KBM-7 (cell line): ENCODE data around the gene SYNPO.

ENCODE experiments used
- DNase-seq: peaks from one replicate; pipeline ENCODE4 v3.0.0-alpha.2; 2015
- in situ Hi-C: fragments of 300-500 bp; cut with MboI; formaldehyde crosslinking; loops from 2 replicates; pipeline ENCODE4 v1.14.3; 2020; ENCODE audit warnings: low sequenced_read_pairs, low pct_unique_long_range_greater_than_20kb, mixed read lengths

SYNPO gene

GRCh38 chr5:150651924-150652671 lies 11.6 kb downstream of the SYNPO start:
- DNase-seq = no peak
- in situ Hi-C loops = loop anchor here (10.0 kb wide), 1 partner anchor 87 kb away; no protein-coding TSS in a partner anchor

- DNase-seq = no peak
- in situ Hi-C loops = loop anchor here (10.0 kb wide), 1 partner anchor 88 kb away; no protein-coding TSS in a partner anchor
Observed at GRCh38 chr5:150653145-150653761, 12.8 kb downstream of the SYNPO start.

DNA sequence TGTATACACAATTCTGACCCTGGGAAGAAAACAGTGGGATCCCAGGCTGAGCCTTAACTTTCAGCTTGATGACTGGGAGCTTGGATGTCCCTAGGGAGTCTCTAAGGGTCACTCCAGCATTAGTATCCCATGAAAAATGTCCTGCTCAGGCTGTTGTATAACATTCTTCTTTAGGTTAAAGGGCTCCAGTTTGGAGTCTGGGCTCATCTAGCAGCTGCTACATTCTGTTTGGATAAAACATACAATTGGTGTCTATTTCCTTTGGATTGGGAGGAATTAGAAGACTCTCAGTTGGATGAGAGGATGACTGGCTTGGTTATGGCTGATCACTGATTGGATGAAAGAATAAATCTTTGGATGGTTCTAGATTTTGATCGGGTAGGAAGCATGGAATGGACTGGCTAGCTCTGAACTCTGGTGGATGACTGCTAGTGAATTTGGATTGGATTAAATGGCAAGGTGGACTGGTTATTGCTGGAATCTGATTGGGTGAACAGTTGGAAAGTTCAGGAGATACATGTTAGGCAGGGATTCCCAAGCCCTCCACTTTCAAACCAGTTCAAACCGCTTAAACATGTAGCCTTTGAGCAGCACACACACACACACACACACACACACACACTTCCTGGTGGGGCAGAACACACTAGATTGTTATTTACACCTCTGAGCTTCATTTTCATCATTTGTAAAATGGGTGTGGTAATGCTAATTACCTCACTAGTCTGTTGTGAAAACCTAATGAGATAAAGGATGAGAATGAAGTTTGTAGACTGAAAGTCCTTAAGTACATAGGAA lies 13.5 kb downstream of the SYNPO start:
- in situ Hi-C loops = loop anchor here (10.0 kb wide), 1 partner anchor 89 kb away; no protein-coding TSS in a partner anchor
- DNase-seq = no peak

GRCh38 chr5:150655221-150655620 lies 14.8 kb downstream of the SYNPO start:
- in situ Hi-C loops = loop anchor here (10.0 kb wide), 1 partner anchor 90 kb away; no protein-coding TSS in a partner anchor
- no peak for DNase-seq

- peak; percentile 88 for DNase-seq
- in situ Hi-C loops = loop anchor here (10.0 kb wide), 1 partner anchor 92 kb away; no protein-coding TSS in a partner anchor
Observed at GRCh38 chr5:150656191-150657132, 16.0 kb downstream of the SYNPO start.

DNA sequence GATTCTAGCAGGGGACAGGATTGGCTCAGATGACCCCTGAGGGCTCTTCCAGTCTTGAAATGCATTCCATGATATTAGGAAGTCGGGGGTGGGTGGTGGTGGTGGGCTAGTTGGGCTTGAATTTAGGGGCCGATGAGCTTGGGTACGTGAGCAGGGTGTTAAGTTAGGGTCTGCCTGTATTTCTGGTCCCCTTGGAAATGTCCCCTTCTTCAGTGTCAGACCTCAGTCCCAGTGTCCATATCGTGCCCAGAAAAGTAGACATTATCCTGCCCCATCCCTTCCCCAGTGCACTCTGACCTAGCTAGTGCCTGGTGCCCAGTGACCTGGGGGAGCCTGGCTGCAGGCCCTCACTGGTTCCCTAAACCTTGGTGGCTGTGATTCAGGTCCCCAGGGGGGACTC lies 17.7 kb downstream of the SYNPO start:
- in situ Hi-C loops = loop anchor here (10.0 kb wide), 1 partner anchor 93 kb away; no protein-coding TSS in a partner anchor
- no peak for DNase-seq

DNA sequence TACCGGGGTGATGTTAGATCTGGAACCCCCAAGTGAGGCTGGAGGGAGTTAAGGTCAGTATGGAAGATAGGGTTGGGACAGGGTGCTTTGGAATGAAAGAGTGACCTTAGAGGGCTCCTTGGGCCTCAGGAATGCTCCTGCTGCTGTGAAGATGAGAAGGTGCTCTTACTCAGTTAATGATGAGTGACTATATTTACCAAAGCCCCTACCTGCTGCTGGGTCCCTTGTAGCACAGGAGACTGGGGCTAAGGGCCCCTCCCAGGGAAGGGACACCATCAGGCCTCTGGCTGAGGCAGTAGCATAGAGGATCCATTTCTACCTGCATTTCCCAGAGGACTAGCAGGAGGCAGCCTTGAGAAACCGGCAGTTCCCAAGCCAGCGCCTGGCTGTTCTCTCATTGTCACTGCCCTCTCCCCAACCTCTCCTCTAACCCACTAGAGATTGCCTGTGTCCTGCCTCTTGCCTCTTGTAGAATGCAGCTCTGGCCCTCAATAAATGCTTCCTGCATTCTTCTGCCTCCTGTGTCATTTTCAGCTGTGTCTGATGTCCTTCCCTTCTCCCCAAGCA lies 18.3 kb downstream of the SYNPO start:
- in situ Hi-C loops = loop anchor here (10.0 kb wide), 1 partner anchor 94 kb away; no protein-coding TSS in a partner anchor
- DNase-seq = no peak

DNA sequence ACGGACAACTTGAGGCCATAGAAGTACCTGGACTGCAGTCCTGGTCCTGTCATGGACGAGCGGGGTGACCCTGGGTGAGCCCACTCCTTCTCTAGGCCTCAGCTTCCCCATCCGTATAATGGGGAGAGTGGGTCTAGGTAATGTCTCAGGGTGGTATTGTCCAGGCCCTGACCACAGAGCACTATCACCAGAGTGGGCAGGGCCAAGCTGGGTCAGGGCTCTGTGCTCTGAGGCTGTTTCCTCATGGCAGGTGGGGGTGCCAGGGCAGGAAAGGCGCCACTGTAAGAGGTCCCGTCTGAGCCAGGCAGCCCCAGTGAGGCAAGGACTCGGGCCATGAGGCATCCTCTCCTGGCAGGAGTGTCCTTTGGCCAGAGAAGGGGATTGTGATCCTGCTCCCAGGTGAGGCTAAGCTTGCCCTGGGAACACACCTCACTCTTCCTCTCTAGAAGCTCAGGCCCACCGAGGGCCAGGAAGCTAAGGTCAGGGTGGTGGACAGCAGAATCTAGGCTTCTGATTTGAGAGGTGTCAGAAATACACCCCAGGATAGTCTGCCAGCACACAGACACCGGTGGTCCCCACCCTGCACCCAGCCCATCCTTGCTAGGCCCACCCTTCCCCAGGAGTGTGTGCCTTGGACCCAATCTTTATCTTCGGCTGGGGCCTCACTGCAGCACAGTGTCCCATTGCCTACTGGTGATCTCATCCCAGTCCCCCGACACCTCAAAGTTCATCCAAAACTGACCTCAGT lies 19.1 kb downstream of the SYNPO start:
- DNase-seq = no peak
- in situ Hi-C loops = loop anchor here (10.0 kb wide), 1 partner anchor 95 kb away; no protein-coding TSS in a partner anchor

DNA sequence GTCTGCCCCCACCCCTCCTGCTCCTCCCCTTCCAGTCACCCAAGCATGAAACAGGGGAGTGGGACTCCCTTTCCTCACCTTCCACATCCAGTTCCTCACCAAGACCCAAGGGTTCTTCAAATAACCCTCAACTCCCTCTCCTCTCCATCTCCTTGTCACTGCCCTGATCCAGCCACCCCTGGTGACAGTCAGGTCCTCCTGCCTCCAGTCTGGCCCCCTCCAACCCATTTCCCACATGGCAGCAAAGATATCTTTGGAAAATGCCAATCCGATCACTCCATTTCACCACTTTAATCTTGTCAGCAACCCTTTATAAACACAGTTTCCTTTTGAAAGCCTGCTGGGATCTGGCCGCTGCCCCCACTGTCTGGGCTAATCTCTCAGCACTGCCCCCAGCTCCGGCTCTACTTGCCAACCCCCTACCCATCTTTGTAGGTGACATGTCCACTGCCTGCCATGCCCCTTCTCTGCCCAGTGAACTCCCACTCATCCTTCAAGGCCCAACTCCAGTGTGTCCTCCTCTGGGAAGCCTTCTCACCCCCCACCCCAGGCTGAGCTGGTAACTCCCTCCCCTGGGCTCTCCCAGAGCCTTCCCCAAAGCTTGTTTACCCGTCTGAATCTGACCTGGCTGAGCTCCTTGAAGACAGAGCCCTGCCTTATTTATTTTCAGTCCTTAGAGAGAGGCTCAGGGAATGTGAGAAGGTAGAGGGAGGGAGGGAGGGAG lies 19.8 kb downstream of the SYNPO start:
- in situ Hi-C loops = no loop called here

GRCh38 chr5:150661086-150661485 lies 20.6 kb downstream of the SYNPO start, which contains the start of gene MYOZ3:
Gene MYOZ3 (plus strand): TSS chr5:150661251. CDS start chr5:150662942, 1,691 bp downstream.
- in situ Hi-C loops = no loop called here
- DNase-seq = no peak

More for the DNA sequence above, 19.8 kb downstream of the SYNPO start:
- no peak for DNase-seq

DNA sequence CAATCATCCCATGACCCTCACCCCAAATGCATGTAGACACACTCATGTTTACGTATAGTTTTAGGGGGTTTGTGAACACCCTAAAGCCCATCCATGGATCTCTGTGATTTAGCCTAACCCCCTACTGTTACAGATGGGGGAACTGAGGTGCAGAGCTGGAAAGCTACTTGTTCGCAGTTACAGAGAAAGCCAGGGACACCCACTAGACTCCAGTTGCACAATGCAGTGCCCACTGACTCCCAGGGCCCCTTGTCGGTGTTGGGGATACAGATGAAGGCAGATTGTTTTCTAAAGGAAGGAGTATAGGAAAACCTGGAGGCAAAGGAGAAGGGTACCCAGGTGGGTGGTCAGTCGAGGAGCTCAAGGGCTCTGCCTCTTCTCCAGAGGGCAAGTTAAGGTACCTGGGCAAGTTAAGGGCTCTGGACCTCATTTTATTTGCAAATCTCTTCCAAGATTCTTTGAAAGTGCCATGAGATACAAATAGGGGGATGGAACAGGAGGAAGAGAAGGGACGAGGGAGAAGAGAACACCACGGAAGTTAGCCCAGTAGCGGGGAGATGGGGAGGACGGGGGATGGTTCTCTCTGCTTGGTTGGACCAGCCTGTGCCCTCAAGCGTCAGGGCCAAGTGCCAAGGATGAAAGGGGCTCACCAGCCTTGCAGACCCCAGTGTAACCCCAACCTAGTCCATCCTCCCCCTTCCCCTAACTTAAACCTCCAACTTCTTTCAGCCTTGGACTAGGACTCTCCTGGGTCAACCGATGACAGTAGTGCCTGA lies 21.5 kb downstream of the SYNPO start:
- in situ Hi-C loops = no loop called here
- DNase-seq = no peak

- no peak for DNase-seq
- in situ Hi-C loops = no loop called here
Observed at GRCh38 chr5:150662731-150663516, 22.5 kb downstream of the SYNPO start.

DNA sequence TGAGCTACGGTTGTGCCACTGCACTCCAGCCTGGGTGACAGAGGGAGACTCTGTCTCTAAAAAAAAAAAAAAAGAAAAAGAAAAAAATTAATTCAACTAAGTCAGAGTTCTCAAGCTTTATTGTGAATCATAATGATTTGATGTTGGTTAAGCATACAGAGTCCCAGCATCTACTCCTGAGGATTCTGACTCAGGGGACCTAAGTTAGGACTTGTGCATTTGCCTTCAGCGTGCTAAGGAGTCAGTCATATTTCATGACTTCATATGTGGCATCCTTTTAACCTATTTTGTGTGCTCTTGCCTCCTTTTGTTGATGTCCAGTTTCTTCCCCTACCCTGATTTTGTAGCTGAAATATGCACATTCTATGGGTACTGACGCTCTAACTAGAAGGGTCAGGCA lies 23.5 kb downstream of the SYNPO start:
- in situ Hi-C loops = no loop called here

GRCh38 chr5:150665044-150665443 lies 24.6 kb downstream of the SYNPO start:
- in situ Hi-C loops = no loop called here
- DNase-seq = no peak

More for the DNA sequence above, 23.5 kb downstream of the SYNPO start:
- DNase-seq = no peak

- in situ Hi-C loops = no loop called here
- no peak for DNase-seq
Observed at GRCh38 chr5:150670275-150670947, 30.0 kb downstream of the SYNPO start.
